Measurements from ENCODE around the gene PLXDC2.

- TF ChIP-seq POLR2A (IDR thresholded peaks at IDR 0.05; ENCODE audit: low read length) (no peak), GATA1 (IDR thresholded peaks at IDR 0.05; ENCODE audit: low read depth, low read length) (no peak)
Measured at GRCh38 chr10:19944911-19945663, 128.9 kb downstream of the PLXDC2 start.

Measured in erythroblast (primary cell).